K562 (cell line): ENCODE measurements around the gene UMAD1. TPM values are rescaled to one million over a fixed set of nuclear protein-coding genes. Genes with fewer than 3 reads are reported as not detected.

Experiments used
- ATAC-seq: fragments of 200-7000 bp; cut with Tn5 transposase; 3 replicates; pipeline ENCODE4 v1.9.1; 2020; ENCODE audit warnings: moderate library complexity
- BruUV-seq: library from RNA; stranded (reverse); fragments of 400-500 nt; replicated peaks from 2 replicates; lab custom pipeline; 2021; lab: Mats Ljungman, UMichigan
- CTCF ChIA-PET: fragments of 300-600 bp; formaldehyde crosslinking; extraction: SDS; loops from one replicate; lab custom pipeline; 2021; ENCODE audit warnings: low intra/inter-chr PET ratio; lab: Yijun Ruan, JAX
- POLR2A ChIA-PET: fragments of 300-600, 350-650 bp; sonication (Branson Sonifier 250); formaldehyde crosslinking; extraction: SDS; loops from one replicate; lab custom pipeline; 2021; ENCODE audit warnings: antibody characterized with exemption, inconsistent platforms; lab: Yijun Ruan, JAX
- DNase-seq, 4 experiments: peaks; one replicate each; pipeline versions ENCODE4 v3.0.0 to v3.0.0-alpha.2; 2011 to 2018; ENCODE audit warnings: low spot score in 3 of 4, mixed read lengths in 3 of 4; ENCODE audit errors: extremely low read depth in 1 of 4
- FAIRE-seq: peaks from 2 replicates; lab custom pipeline; 2011; peaks lifted over from hg19 to GRCh38; lab: Jason Lieb, UNC
- H2AFZ ChIP-seq: 2 replicates; pipeline ENCODE4 v1.6.0; 2011; ENCODE audit warnings: low read depth, low read length, control low read depth, inconsistent platforms
- H3K27ac ChIP-seq: fragments of 200-600 bp; 3 replicates; pipeline ENCODE4 v1.8.0; 2011; ENCODE audit warnings: low read depth, mild to moderate bottlenecking, control low read depth, inconsistent platforms, low read length, moderate library complexity, mixed read lengths; ENCODE audit errors: extremely low read depth
- H3K27me3 ChIP-seq, 2 experiments: fragments of 300-600 bp in 1 of 2; 2 replicates in 1 of 2; 3 replicates in 1 of 2; pipeline versions ENCODE4 v1.6.0 to v1.8.0; 2011; ENCODE audit warnings: inconsistent platforms in 2 of 2, low read length in 2 of 2, mild to moderate bottlenecking in 1 of 2, mixed read lengths in 1 of 2, moderate library complexity in 1 of 2; ENCODE audit not compliant: control insufficient read depth in 2 of 2, insufficient read depth in 2 of 2
- H3K36me3 ChIP-seq: fragments of 300-600 bp; 3 replicates; pipeline ENCODE4 v1.8.0; 2011; ENCODE audit warnings: mild to moderate bottlenecking, low read length, inconsistent platforms; ENCODE audit not compliant: control insufficient read depth, insufficient read depth
- H3K4me1 ChIP-seq, 2 experiments: fragments of 200-600 bp in 1 of 2; replicated peaks in 1 of 2; 2 replicates in 1 of 2; 3 replicates in 1 of 2; pipeline versions ENCODE4 v1.5.1 to v1.8.0; 2011; ENCODE audit warnings: inconsistent platforms in 2 of 2, low read length in 2 of 2, mild to moderate bottlenecking in 1 of 2, mixed read lengths in 1 of 2, moderate library complexity in 1 of 2; ENCODE audit not compliant: control insufficient read depth in 2 of 2, insufficient read depth in 2 of 2
- H3K4me2 ChIP-seq: 2 replicates; pipeline ENCODE4 v1.6.1; 2011; ENCODE audit warnings: low read length, control low read depth, inconsistent platforms, mixed read lengths; ENCODE audit not compliant: insufficient read depth
- H3K4me3 ChIP-seq: fragments of 200-600 bp; sonication (generic), shearing (Covaris generic); 2 replicates; pipeline ENCODE4 v1.5.1; 2016; ENCODE audit warnings: control low read depth, inconsistent platforms
- H3K79me2 ChIP-seq: fragments of 200-600 bp; 3 replicates; pipeline ENCODE4 v1.8.0; 2011; ENCODE audit warnings: low read length, inconsistent platforms; ENCODE audit not compliant: control insufficient read depth, insufficient read depth
- H3K9ac ChIP-seq, 2 experiments: 2 replicates each; pipeline versions ENCODE4 v1.6.0 to v1.6.1; 2011; ENCODE audit warnings: low read depth in 2 of 2, low read length in 2 of 2, control low read depth in 1 of 2, inconsistent platforms in 1 of 2, mild to moderate bottlenecking in 1 of 2, mixed read lengths in 1 of 2; ENCODE audit not compliant: insufficient read depth in 1 of 2
- H3K9me1 ChIP-seq: one replicate; pipeline ENCODE4 v1.6.0; 2011; ENCODE audit warnings: inconsistent platforms, mild to moderate bottlenecking, low read length, moderate library complexity; ENCODE audit not compliant: control insufficient read depth, insufficient read depth
- H3K9me3 ChIP-seq: replicated peaks from 2 replicates; pipeline ENCODE4 v1.5.1; 2011; ENCODE audit warnings: low read depth, low read length, inconsistent platforms; ENCODE audit not compliant: control insufficient read depth, insufficient read depth
- H4K20me1 ChIP-seq: replicated peaks from 2 replicates; pipeline ENCODE4 v1.6.1; 2011; ENCODE audit warnings: low read length, inconsistent platforms, mixed read lengths; ENCODE audit not compliant: control insufficient read depth, insufficient read depth
- PYGO2 ChIP-seq: fragments of 450-650 bp; IDR thresholded peaks from 2 replicates; pipeline ENCODE4 v1.6.1; 2016; ENCODE audit warnings: mild to moderate bottlenecking, missing genetic modification characterization, moderate library complexity, missing compliant biosample characterization
- SRSF1 ChIP-seq: fragments of 200-400 bp; formaldehyde crosslinking; IDR thresholded peaks from 2 replicates; pipeline ENCODE4 v1.6.1; 2017; ENCODE audit warnings: mild to moderate bottlenecking, low read depth, low read length, moderate library complexity
- ZBED1 ChIP-seq: IDR thresholded peaks from 2 replicates; pipeline ENCODE4 v1.6.1; 2014
- ZC3H4 ChIP-seq: sonication (generic); formaldehyde crosslinking; IDR thresholded peaks from 2 replicates; pipeline ENCODE4 v1.9.0; 2021; ENCODE audit warnings: missing genetic modification reagents, borderline replicate concordance
- ZFP91 ChIP-seq: sonication (generic); formaldehyde crosslinking; IDR thresholded peaks from 2 replicates; pipeline ENCODE4 v1.8.0; 2022; ENCODE audit warnings: mild to moderate bottlenecking, missing genetic modification reagents
- WGBS: fragments of 100-300 bp; shearing (Covaris generic); methylation state at CpG from one replicate; pipeline ENCODE4 v1.1.6; 2016; ENCODE audit warnings: low coverage, mixed read lengths; ENCODE audit not compliant: insufficient coverage; ENCODE audit errors: missing lambda C conversion rate; 5-methylcytosine and 5-hydroxymethylcytosine counted together
- in situ Hi-C: fragments of 300-500 bp; cut with MboI; formaldehyde crosslinking; loops from 4 replicates; pipeline ENCODE4 v1.15.0; 2018; ENCODE audit warnings: inconsistent platforms, mixed read lengths
- intact Hi-C: fragments of 100-400 bp; cut with micrococcal nuclease; formaldehyde crosslinking; loops from 2 replicates; pipeline ENCODE4 v1.14.2; 2022
- polyA plus RNA-seq, 8 experiments: library from polyadenylated mRNA; depleted of rRNA in 4 of 8; stranded (reverse) in 5 of 8; unstranded in 3 of 8; fragments of >200 nt; fragmentation: Nextera tagmentation in 2 of 8; fragmentation: Illumina TruSeq in 1 of 8; extraction: Ambion mirVana in 2 of 8; extraction: Trizol in 1 of 8; gene quantifications; 2 replicates each; pipeline versions ENCODE4 v1.2.1 to v1.2.3, GENCODE V29; 2011 to 2014; ENCODE audit warnings: inconsistent platforms in 1 of 8, missing spikeins in 1 of 8
- total RNA-seq, 7 experiments: library from RNA; depleted of rRNA in 6 of 7; stranded (reverse); fragments of >200 nt in 6 of 7; fragmentation: Illumina TruSeq in 2 of 7; extraction: Trizol in 2 of 7; gene quantifications; 2 replicates each; pipeline versions ENCODE4 v1.2.1 to v1.2.3, GENCODE V29; 2011 to 2021; ENCODE audit warnings: low replicate concordance in 1 of 7

Gene UMAD1
- total and polyA plus RNA-seq, 9 of the 15 experiments (the other 6 are each of a cell fraction or from before 2014, with no cell fraction given), result 9.0 to 26.7 (median 13.3) TPM

GRCh38 chr7:7786595-7786994 is 146.0 kb downstream of the UMAD1 start (continued):
- TF ChIP-seq ZFP91 (CRISPR knock-in tag), result no peak

- Histone ChIP-seq H4K20me1 (no peaks in the 10 kb centered on the region; the same call in 1 of the 2 replicates), H3K9me1 (no peaks in the 10 kb centered on the region), H2AFZ (no peak overlapping the region), H3K36me3 (no peaks in the 10 kb centered on the region), H3K27me3 (no peaks in the 10 kb centered on the region), H3K4me2 (no peak overlapping the region), H3K9ac (no peak overlapping the region), H3K9me3 (no peaks in the 10 kb centered on the region), H3K4me3 (no peak overlapping the region), H3K79me2 (no peaks in the 10 kb centered on the region), H3K27ac (no peak overlapping the region), H3K4me1 (no peaks in the 10 kb centered on the region)
- no peak for DNase-seq
- 17% methylated on average over 3 of the region's 3 CpGs for WGBS
- POLR2A ChIA-PET, result no interaction called here
- intact Hi-C loops (no loop called here), in situ Hi-C loops (no loop called here)
- ATAC-seq, result no peak
- CTCF ChIA-PET, result no interaction called here
- TF ChIP-seq SRSF1, result no peak
- no peak for TF ChIP-seq ZBED1
- no peak for TF ChIP-seq PYGO2
- no peak for TF ChIP-seq ZC3H4 (CRISPR knock-in tag)
- no TSS peak for BruUV-seq
- no peak for FAIRE-seq
These were observed 149.0 kb downstream of the UMAD1 start for GRCh38 chr7:7789551-7789988.
